Natural killer cell (primary cell): ENCODE measurements around the gene TBC1D7. TPM values are rescaled to one million over a fixed set of nuclear protein-coding genes. Genes with fewer than 3 reads are reported as not detected.

Experiments used
- ATAC-seq, 3 donors: fragments of 150-1000 bp in 2 of 3; fragments of 200-7000 bp in 1 of 3; cut with Tn5 transposase; 1 replicate in 1 of 3; 2 replicates in 2 of 3; pipeline ENCODE4 v1.10.0; 2021; ENCODE audit warnings: mild to moderate bottlenecking in 2 of 3, moderate library complexity in 2 of 3
- DNase-seq, 2 donors: peaks; one replicate each; pipeline versions ENCODE4 v3.0.0 to v3.0.0-alpha.2; 2013 to 2021; ENCODE audit warnings: mixed read lengths in 1 of 2
- H3K27ac ChIP-seq: one replicate; pipeline ENCODE4 v1.5.1; 2013; ENCODE audit warnings: mild to moderate bottlenecking, low read length
- H3K27me3 ChIP-seq: one replicate; pipeline ENCODE4 v1.6.1; 2013; ENCODE audit warnings: low read length; ENCODE audit not compliant: control insufficient read depth, insufficient read depth
- H3K36me3 ChIP-seq: one replicate; pipeline ENCODE4 v1.6.1; 2013; ENCODE audit warnings: low read length; ENCODE audit not compliant: control insufficient read depth, insufficient read depth
- H3K4me1 ChIP-seq: one replicate; pipeline ENCODE4 v1.6.1; 2013; ENCODE audit warnings: low read length; ENCODE audit not compliant: control insufficient read depth, insufficient read depth
- H3K4me3 ChIP-seq: one replicate; pipeline ENCODE4 v1.5.1; 2013; ENCODE audit warnings: low read length
- H3K9me3 ChIP-seq: one replicate; pipeline ENCODE4 v1.6.1; 2013; ENCODE audit warnings: low read length; ENCODE audit not compliant: control insufficient read depth, insufficient read depth
- H3K27ac Mint-ChIP-seq, 2 donors: one replicate each; pipeline ENCODE4 v1.8.0; 2022; ENCODE audit warnings: mild to moderate bottlenecking in 2 of 2, mixed read lengths in 2 of 2, moderate library complexity in 1 of 2
- H3K27me3 Mint-ChIP-seq, 2 donors: one replicate each; pipeline ENCODE4 v1.8.0; 2022; ENCODE audit warnings: low read depth in 2 of 2, mixed read lengths in 2 of 2
- H3K36me3 Mint-ChIP-seq: one replicate; pipeline ENCODE4 v1.8.0; 2022; ENCODE audit warnings: mixed read lengths
- H3K4me1 Mint-ChIP-seq, 2 donors: one replicate each; pipeline ENCODE4 v1.8.0; 2022; ENCODE audit warnings: mixed read lengths in 2 of 2
- H3K4me3 Mint-ChIP-seq: one replicate; pipeline ENCODE4 v1.8.0; 2022; ENCODE audit warnings: mild to moderate bottlenecking, moderate library complexity, mixed read lengths
- H3K9me3 Mint-ChIP-seq, 2 donors: one replicate each; pipeline ENCODE4 v1.8.0; 2022; ENCODE audit warnings: mixed read lengths in 2 of 2
- WGBS: methylation state at CpG from one replicate; pipeline ENCODE4 v1.1.7; 2013; ENCODE audit warnings: missing lambda C conversion rate; ENCODE audit not compliant: insufficient coverage; 5-methylcytosine and 5-hydroxymethylcytosine counted together
- intact Hi-C: fragments of 100-400 bp; cut with micrococcal nuclease; formaldehyde crosslinking; loops from one replicate; pipeline ENCODE4 v1.14.2; 2022
- total RNA-seq, 4 donors: library from RNA; stranded (reverse); fragments of 120-200 nt in 1 of 4; gene quantifications; one replicate each; pipeline versions ENCODE4 v1.2.3 to v1.2.4, GENCODE V29; 2013 to 2022
- TF ChIP-seq, protein P1 (sequence below): fragments of 200-600 bp; IDR thresholded peaks from one replicate; pipeline ENCODE4 v1.8.0; 2022; ENCODE audit warnings: antibody characterized with exemption

The TBC1D7 gene
- total RNA-seq, 3 donors from 2014 or later (not counting 1 experiment from before 2014, with no cell fraction given): 20.1 to 29.7 (median 24.3) TPM

DNA sequence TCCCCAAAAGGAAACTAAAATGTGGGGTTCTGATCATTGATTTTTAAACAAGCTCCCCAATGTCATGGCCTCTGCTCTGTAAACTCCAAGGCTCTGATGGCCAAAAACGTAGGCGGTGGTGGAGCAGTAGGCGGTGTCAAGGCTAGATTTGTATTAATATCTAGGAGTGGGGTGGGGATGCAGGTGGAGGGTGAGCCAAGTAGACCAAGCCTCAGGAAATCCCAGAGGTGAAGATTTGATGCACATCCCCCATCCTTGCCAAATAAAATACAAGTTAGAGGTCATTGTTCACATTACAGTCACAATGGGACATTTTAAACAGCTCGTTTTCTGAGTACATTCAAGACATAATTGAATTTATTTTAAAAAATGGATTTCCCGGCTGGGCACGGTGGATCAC lies 30.9 kb upstream of the TBC1D7 start:
- no peak overlapping the region for H3K27ac ChIP-seq
- Mint-ChIP-seq H3K9me3 (no peaks in the 10 kb centered on the region), H3K4me3 (no peak overlapping the region), H3K36me3 (no peaks in the 10 kb centered on the region), H3K4me1 (peaks cover 58 to 60% of the 10 kb centered on the region in 2 donors), H3K27me3 (no peaks in the 10 kb centered on the region), H3K27ac (peak overlapping the region; percentile 94)
- whole genome bisulfite sequencing: 99% methylated on average over 6 of the region's 6 CpGs
- intact Hi-C loops: loop anchor here (5.0 kb wide), 1 partner anchor 68 kb away; no protein-coding TSS in a partner anchor
- no peak overlapping the region for H3K4me3 ChIP-seq
- H3K9me3 ChIP-seq: no peaks in the 10 kb centered on the region
- TF ChIP-seq, protein P1, sequence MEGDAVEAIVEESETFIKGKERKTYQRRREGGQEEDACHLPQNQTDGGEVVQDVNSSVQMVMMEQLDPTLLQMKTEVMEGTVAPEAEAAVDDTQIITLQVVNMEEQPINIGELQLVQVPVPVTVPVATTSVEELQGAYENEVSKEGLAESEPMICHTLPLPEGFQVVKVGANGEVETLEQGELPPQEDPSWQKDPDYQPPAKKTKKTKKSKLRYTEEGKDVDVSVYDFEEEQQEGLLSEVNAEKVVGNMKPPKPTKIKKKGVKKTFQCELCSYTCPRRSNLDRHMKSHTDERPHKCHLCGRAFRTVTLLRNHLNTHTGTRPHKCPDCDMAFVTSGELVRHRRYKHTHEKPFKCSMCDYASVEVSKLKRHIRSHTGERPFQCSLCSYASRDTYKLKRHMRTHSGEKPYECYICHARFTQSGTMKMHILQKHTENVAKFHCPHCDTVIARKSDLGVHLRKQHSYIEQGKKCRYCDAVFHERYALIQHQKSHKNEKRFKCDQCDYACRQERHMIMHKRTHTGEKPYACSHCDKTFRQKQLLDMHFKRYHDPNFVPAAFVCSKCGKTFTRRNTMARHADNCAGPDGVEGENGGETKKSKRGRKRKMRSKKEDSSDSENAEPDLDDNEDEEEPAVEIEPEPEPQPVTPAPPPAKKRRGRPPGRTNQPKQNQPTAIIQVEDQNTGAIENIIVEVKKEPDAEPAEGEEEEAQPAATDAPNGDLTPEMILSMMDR: no peak
- H3K36me3 ChIP-seq: peaks cover 14% of the 10 kb centered on the region
- ATAC-seq (no peak), DNase-seq (no peak)
- H3K4me1 ChIP-seq: peaks cover 31% of the 10 kb centered on the region
- H3K27me3 ChIP-seq: no peaks in the 10 kb centered on the region

DNA sequence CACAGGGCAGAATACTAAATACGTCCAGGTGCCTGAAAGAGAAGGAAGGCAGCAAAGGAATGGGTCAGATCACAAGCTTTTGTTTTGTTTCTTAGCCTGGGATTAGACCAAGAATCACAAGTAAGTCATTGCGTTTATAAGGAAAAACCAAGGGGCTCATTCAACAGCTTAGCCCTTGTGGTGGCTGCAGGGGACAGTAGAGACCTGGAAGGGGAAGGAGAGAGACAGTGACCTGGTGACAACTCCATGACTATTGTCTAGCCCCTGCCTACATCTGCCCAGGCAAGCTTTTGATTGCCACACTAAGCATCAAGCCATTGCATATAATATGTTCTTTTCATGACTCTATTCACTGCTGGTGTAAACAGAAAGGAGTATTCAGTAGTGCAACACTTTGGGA lies 30.2 kb upstream of the TBC1D7 start:
- TF ChIP-seq, protein P1: no peak
- Histone ChIP-seq H3K36me3 (peaks cover 6% of the 10 kb centered on the region), H3K4me3 (no peak overlapping the region), H3K4me1 (peaks cover 37% of the 10 kb centered on the region), H3K27ac (no peak overlapping the region), H3K27me3 (no peaks in the 10 kb centered on the region), H3K9me3 (no peaks in the 10 kb centered on the region)
- Mint-ChIP-seq H3K4me3 (no peak overlapping the region), H3K27me3 (no peaks in the 10 kb centered on the region), H3K36me3 (no peaks in the 10 kb centered on the region), H3K27ac (peak overlapping the region; percentile 94), H3K4me1 (peaks cover 63 to 65% of the 10 kb centered on the region in 2 donors), H3K9me3 (no peaks in the 10 kb centered on the region)
- intact Hi-C loops: loop anchor here (5.0 kb wide), 1 partner anchor 69 kb away; no protein-coding TSS in a partner anchor
- ATAC-seq: no peak
- no peak for DNase-seq
- WGBS: 94% methylated on average over 2 of the region's 2 CpGs

DNA sequence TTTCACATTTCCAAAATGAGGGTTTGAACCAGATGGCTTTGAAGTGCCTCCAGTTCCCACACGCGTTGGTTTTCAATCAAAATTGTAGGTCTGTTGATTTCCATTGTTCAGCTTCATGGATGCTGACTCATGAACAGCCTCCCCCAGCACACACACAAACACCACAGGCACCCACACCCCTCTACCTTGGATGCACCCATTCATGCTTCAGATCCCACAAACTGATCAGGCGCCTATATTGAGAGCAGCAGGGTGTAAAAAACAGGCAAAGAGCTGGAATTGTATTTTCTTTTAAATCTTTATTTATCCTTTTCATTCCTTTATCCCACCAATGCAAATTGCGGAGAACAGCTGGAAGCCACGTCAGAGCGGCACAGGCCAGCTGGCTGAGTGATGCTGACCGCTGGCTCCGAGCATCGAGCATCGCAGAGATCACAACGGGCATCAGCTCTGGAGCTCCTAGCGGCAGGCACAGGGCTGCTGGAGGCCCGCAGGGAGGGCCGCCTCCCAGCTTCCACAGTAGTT lies 29.3 kb upstream of the TBC1D7 start:
- peaks cover 37% of the 10 kb centered on the region for H3K4me1 ChIP-seq
- H3K36me3 Mint-ChIP-seq: no peaks in the 10 kb centered on the region
- intact Hi-C loops: loop anchor here (5.0 kb wide), 1 partner anchor 70 kb away; no protein-coding TSS in a partner anchor
- ATAC-seq (peak in 1 of 3 donors; percentile 6), DNase-seq (no peak)
- H3K27me3 ChIP-seq: no peaks in the 10 kb centered on the region
- peak overlapping the region; percentile 87 for H3K4me3 Mint-ChIP-seq
- TF ChIP-seq, protein P1: no peak
- H3K27ac Mint-ChIP-seq: peak overlapping the region; percentile 94
- H3K27ac ChIP-seq: peak overlapping the region; percentile 85
- peaks cover 3% of the 10 kb centered on the region for H3K36me3 ChIP-seq
- H3K27me3 Mint-ChIP-seq: no peaks in the 10 kb centered on the region
- H3K4me1 Mint-ChIP-seq: peaks cover 63 to 64% of the 10 kb centered on the region in 2 donors
- WGBS: 84% methylated on average over 14 of the region's 14 CpGs
- no peaks in the 10 kb centered on the region for H3K9me3 ChIP-seq
- no peaks in the 10 kb centered on the region for H3K9me3 Mint-ChIP-seq
- no peak overlapping the region for H3K4me3 ChIP-seq
